ENCODE measurements around the gene TMEM37. TPM values are rescaled to one million over a fixed set of nuclear protein-coding genes. Genes with fewer than 3 reads are reported as not detected.

The TMEM37 gene
- polyA plus RNA-seq, 1 donor from 2014 or later: not detected

DNA sequence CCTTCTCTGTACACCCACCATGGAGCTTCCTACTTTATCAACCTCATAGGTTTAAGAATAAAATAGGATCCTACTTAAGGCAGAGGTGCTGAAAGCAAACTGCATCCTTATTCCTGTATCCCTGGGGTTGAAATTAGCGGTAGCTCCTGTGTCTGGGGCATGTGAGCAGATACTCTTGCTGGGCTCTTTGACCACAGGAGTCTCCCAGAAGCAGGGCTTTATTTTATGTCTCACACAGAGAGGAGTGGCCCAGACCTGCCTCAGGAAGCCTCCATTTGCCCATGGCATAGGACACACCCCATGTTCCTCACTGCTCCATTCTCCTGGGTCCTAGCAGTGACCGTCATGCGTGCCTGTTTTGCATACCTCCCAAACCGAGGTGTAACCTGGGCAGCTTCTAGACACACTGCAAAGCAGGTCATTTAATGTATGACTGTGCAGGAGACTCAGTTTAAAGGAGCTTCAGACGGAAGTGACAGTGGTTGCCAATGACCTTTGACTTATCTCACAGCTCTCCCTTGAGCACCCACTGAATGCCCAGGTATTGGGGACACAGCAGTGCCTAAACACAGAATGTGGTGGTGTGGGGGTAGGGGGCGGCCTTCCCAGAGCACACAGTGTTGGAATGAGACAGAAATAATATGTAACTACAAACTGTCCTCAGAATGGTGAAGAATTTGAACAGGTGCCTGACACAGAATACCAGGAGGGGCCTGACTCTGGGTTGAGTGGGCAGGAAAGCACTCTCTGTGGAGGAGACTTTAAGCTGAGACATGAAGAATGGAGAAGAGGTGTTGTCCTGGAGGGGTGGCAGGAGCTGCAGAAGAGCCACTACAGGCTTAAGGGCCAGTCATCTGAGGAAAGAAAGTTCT, 3.7 kb downstream of the TMEM37 start:
- H3K9me3 ChIP-seq (ENCODE audit: low read length): no peaks in the 10 kb centered on the region
- H3K9me2 ChIP-seq (ENCODE audit: insufficient read depth, low read length): no peaks in the 10 kb centered on the region
- no peak overlapping the region for H2AFZ ChIP-seq (ENCODE audit: low read depth, low read length)
- H3K4me3 ChIP-seq (ENCODE audit: low read length): no peak overlapping the region
- no peaks in the 10 kb centered on the region for H3F3A ChIP-seq (ENCODE audit: insufficient read depth, low read length, poor library complexity, severe bottlenecking)
- no peaks in the 10 kb centered on the region for H4K20me1 ChIP-seq (ENCODE audit: insufficient read depth)
- TF ChIP-seq CTCF (IDR thresholded peaks at IDR 0.05; ENCODE audit: poor library complexity, severe bottlenecking) (no peak), POLR2AphosphoS5 (IDR thresholded peaks at IDR 0.05) (no peak), TAF1 (IDR thresholded peaks at IDR 0.05; ENCODE audit: low read depth) (no peak), EP300 (conservative IDR thresholded peaks at IDR 0.05; ENCODE audit: poor library complexity, severe bottlenecking) (no peak), EZH2 (IDR thresholded peaks at IDR 0.05; ENCODE audit: borderline replicate concordance, insufficient read depth, low read length, poor library complexity, severe bottlenecking) (no peak), SMC3 (conservative IDR thresholded peaks at IDR 0.05; ENCODE audit: poor library complexity) (no peak), MXI1 (conservative IDR thresholded peaks at IDR 0.05; ENCODE audit: poor library complexity, severe bottlenecking) (no peak), RAD21 (conservative IDR thresholded peaks at IDR 0.05) (no peak)
- TF ChIP-seq, protein P1, sequence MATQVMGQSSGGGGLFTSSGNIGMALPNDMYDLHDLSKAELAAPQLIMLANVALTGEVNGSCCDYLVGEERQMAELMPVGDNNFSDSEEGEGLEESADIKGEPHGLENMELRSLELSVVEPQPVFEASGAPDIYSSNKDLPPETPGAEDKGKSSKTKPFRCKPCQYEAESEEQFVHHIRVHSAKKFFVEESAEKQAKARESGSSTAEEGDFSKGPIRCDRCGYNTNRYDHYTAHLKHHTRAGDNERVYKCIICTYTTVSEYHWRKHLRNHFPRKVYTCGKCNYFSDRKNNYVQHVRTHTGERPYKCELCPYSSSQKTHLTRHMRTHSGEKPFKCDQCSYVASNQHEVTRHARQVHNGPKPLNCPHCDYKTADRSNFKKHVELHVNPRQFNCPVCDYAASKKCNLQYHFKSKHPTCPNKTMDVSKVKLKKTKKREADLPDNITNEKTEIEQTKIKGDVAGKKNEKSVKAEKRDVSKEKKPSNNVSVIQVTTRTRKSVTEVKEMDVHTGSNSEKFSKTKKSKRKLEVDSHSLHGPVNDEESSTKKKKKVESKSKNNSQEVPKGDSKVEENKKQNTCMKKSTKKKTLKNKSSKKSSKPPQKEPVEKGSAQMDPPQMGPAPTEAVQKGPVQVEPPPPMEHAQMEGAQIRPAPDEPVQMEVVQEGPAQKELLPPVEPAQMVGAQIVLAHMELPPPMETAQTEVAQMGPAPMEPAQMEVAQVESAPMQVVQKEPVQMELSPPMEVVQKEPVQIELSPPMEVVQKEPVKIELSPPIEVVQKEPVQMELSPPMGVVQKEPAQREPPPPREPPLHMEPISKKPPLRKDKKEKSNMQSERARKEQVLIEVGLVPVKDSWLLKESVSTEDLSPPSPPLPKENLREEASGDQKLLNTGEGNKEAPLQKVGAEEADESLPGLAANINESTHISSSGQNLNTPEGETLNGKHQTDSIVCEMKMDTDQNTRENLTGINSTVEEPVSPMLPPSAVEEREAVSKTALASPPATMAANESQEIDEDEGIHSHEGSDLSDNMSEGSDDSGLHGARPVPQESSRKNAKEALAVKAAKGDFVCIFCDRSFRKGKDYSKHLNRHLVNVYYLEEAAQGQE (IDR thresholded peaks at IDR 0.05; ENCODE audit: borderline replicate concordance): no peak
- peaks cover 28% of the 10 kb centered on the region for H3K27me3 ChIP-seq (ENCODE audit: insufficient read depth, low read depth, low read length)
- no peak overlapping the region for H3K27ac ChIP-seq (ENCODE audit: low read length)
- H3K79me2 ChIP-seq (replicated peaks; ENCODE audit: insufficient read depth, low read length): no peaks in the 10 kb centered on the region
- no peak overlapping the region for H3K4me2 ChIP-seq (ENCODE audit: low read length)
- no peak overlapping the region for H3K9ac ChIP-seq (ENCODE audit: low read length)
- no peaks in the 10 kb centered on the region for H3K36me3 ChIP-seq (ENCODE audit: insufficient read depth, low read length)

DNA sequence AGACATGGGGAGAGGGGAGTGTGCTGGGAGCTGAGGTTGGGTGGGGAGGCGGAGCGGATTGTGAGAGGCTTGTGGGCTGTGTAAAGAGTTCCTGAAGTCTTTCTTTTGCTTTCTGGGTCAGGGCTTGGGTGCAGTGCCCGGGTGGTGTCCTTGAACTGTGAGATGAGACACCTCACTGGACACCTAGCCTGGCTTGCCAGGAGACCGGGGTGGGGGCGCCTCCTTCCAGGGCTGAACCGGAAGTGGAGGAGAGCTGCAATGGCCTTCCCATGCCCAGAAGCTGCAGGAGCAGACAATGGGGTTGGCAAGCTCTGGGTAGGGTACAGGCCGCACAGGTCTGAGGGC, 4.3 kb downstream of the TMEM37 start:
- peaks cover 23% of the 10 kb centered on the region for H3K27me3 ChIP-seq (ENCODE audit: insufficient read depth, low read depth, low read length)
- H3K9me3 ChIP-seq (ENCODE audit: low read length): no peaks in the 10 kb centered on the region
- no peak overlapping the region for H3K27ac ChIP-seq (ENCODE audit: low read length)
- no peaks in the 10 kb centered on the region for H4K20me1 ChIP-seq (ENCODE audit: insufficient read depth)
- no peak overlapping the region for H2AFZ ChIP-seq (ENCODE audit: low read depth, low read length)
- H3K4me3 ChIP-seq (ENCODE audit: low read length): no peak overlapping the region
- H3K4me2 ChIP-seq (ENCODE audit: low read length): no peak overlapping the region
- H3K36me3 ChIP-seq (ENCODE audit: insufficient read depth, low read length): no peaks in the 10 kb centered on the region
- H3K9me2 ChIP-seq (ENCODE audit: insufficient read depth, low read length): no peaks in the 10 kb centered on the region
- H3F3A ChIP-seq (ENCODE audit: insufficient read depth, low read length, poor library complexity, severe bottlenecking): no peaks in the 10 kb centered on the region
- H3K9ac ChIP-seq (ENCODE audit: low read length): no peak overlapping the region
- TF ChIP-seq RAD21 (conservative IDR thresholded peaks at IDR 0.05): no peak
- no peak for TF ChIP-seq MXI1 (conservative IDR thresholded peaks at IDR 0.05; ENCODE audit: poor library complexity, severe bottlenecking)
- no peak for TF ChIP-seq EP300 (conservative IDR thresholded peaks at IDR 0.05; ENCODE audit: poor library complexity, severe bottlenecking)
- no peak for TF ChIP-seq EZH2 (IDR thresholded peaks at IDR 0.05; ENCODE audit: borderline replicate concordance, insufficient read depth, low read length, poor library complexity, severe bottlenecking)
- no peak for TF ChIP-seq TAF1 (IDR thresholded peaks at IDR 0.05; ENCODE audit: low read depth)
- no peak for TF ChIP-seq CTCF (IDR thresholded peaks at IDR 0.05; ENCODE audit: poor library complexity, severe bottlenecking)
- no peak for TF ChIP-seq SMC3 (conservative IDR thresholded peaks at IDR 0.05; ENCODE audit: poor library complexity)
- TF ChIP-seq POLR2AphosphoS5 (IDR thresholded peaks at IDR 0.05): no peak
- TF ChIP-seq, protein P1 (IDR thresholded peaks at IDR 0.05; ENCODE audit: borderline replicate concordance): no peak
- H3K79me2 ChIP-seq (replicated peaks; ENCODE audit: insufficient read depth, low read length): no peaks in the 10 kb centered on the region

Data from neural cell (in vitro differentiated cells).